Subcutaneous adipose tissue (tissue), 4 donors: ENCODE data around the gene PDCD2L. TPM values are rescaled to one million over a fixed set of nuclear protein-coding genes. Genes with fewer than 3 reads are reported as not detected.

Source experiments
- total RNA-seq, 4 donors: library from RNA; depleted of rRNA; stranded (reverse); fragments of >200 nt; gene quantifications; one replicate each; pipeline ENCODE4 v1.1.0, GENCODE V29; 2016
- TF ChIP-seq, protein P1 (sequence below): fragments of 450-650 bp; IDR thresholded peaks from one replicate; pipeline ENCODE4 v1.5.1; 2016; ENCODE audit warnings: low read depth, mild to moderate bottlenecking, control low read depth, antibody characterized with exemption, moderate library complexity

Gene PDCD2L
- total RNA-seq, 4 donors from 2014 or later = 7.9 to 13.6 (median 10.4) TPM

DNA sequence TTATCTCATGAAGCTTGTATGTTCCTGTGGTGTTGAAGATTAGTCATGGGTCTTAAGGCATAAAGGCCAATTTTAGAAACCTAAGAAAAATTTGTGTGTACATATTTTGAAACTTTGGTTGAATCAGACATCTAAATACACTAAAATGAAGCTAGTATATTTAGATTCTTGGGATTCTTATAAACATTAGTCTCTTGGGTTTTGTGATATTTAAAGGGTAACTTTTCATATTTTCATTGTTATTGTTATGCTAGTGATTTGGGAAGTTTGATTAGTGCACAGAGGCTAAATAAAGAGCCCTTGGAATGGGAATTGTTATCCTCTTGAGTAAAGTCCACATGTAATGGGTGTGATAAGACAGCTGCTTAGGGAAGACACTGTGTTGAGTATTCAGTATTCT is 48.5 kb downstream of the PDCD2L start:
- TF ChIP-seq, protein P1, sequence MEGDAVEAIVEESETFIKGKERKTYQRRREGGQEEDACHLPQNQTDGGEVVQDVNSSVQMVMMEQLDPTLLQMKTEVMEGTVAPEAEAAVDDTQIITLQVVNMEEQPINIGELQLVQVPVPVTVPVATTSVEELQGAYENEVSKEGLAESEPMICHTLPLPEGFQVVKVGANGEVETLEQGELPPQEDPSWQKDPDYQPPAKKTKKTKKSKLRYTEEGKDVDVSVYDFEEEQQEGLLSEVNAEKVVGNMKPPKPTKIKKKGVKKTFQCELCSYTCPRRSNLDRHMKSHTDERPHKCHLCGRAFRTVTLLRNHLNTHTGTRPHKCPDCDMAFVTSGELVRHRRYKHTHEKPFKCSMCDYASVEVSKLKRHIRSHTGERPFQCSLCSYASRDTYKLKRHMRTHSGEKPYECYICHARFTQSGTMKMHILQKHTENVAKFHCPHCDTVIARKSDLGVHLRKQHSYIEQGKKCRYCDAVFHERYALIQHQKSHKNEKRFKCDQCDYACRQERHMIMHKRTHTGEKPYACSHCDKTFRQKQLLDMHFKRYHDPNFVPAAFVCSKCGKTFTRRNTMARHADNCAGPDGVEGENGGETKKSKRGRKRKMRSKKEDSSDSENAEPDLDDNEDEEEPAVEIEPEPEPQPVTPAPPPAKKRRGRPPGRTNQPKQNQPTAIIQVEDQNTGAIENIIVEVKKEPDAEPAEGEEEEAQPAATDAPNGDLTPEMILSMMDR = no peak

DNA sequence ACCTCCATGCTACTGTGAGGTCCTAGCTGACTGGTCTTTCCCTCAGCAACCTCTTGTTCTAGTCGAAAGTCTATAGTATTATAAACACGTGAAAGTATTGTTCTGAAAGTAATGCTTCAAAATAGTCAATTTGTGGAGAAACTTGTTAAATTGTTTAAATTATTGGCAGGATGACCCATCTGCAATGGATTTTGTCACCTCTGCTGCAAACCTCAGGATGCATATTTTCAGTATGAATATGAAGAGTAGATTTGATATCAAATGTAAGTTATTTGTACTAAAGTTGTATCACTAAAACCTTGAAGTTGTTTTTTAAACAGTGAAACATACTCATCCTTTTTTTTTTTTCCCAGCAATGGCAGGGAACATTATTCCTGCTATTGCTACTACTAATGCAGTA is 49.9 kb downstream of the PDCD2L start:
- TF ChIP-seq, protein P1 = no peak

DNA sequence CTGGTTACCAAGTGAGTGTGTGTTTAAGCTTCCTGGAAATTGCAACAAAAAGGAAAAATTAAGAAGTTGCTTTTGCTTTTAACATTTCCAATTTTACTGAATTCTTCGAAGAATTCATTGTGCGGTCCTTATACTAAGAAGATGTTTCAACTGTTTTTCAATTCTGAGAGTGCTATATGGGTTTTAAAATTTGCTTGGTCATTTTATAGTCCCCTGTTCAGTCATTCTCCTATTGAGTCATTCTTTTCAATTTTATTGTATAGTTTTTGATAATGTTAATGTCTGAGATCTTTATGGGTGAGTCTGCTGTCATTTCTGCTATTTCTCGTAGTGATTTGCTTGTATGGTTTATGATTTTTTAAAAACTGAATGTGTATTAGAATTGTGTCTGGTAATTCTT is 50.5 kb downstream of the PDCD2L start:
- TF ChIP-seq, protein P1 = no peak

DNA sequence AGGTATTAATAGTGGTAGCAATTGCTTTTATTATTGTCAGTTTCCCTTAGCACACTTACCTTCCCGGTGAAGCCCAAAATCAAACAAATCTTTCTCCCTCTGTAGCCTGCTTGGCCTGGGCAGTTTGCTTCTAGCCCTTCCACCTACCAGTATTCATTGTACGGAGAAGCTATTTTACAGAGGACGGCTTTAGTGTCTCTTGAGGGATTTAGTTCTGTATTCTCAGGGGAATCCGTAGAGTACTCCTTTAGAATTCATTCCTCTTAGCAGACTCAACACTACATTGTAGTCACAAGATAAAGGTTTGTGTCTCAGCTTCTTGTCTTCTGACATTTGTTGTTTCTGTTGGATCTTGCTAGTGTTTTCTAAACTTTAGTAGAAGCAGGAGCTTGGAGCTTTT is 53.2 kb downstream of the PDCD2L start:
- TF ChIP-seq, protein P1 = no peak

DNA sequence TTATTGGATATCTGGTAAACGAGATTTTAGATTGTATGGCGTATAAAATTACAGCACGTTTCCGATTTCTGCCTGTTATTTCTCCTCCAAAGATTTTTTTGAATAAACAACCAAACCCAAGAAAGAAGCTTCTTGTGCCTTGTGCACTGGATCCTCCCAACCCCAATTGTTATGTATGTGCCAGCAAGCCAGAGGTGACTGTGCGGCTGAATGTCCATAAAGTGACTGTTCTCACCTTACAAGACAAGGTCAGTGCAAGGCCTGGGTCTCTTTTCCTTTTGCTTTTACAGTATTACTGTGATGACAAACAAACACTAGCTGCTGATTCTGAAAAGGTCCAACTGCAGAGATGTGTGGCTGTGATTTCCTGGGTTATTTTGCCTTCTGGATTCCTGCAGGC is 54.5 kb downstream of the PDCD2L start:
- TF ChIP-seq, protein P1 = no peak

DNA sequence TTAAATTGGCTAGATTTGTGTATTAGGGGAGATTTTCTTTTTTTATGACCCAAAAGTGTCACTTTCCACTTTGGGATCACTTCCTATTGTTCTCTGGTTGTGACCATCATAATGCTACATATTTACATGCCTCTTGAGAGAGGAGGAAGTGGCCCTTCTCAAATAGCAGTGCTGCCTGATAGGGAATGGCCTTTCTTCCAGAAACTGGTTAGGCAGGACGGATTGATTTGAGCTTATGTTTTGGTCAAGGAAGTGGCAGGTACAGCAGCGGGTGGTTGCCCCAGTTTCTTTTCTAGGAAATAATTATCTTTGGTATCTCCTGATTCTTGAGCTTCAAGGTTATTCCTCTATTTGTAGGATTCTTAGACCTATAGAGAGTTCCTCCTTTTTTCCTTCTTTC is 55.4 kb downstream of the PDCD2L start:
- TF ChIP-seq, protein P1 = no peak

DNA sequence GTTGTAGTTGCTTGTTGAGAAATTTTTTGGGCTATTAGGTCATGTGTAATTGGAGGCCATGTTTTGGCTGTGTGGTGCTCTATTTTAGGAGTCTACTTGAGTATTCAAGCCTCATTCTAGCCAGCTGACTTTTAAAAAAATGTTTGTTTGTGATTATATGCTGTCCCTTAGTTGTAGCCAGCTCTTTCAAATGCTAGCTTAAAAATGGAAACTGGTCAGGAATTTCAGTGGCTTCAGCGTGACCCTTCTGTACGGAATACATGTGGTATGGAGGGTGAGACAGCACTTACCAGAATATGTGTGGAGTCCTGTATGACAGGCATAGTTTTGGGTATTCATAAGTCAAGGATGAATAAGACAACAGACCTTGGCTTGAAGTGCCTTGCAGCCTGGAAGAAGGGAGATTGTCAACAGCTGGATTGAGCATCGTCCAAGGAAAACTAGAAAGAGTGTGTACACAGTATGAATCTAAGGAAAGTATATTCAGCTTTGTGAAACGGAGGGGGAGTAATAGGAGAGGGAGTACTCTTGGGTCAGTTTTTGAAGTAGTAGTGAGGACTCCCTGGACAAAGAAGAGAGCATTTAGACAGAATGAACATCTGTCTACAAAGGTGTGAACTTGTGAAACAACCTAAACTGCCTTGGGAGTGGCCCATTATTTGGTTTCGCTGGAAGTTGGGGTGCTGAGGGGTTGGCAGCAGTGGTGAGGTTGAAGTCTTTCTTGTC is 57.3 kb downstream of the PDCD2L start:
- TF ChIP-seq, protein P1 = no peak
